Heart left ventricle (tissue), 13 donors: Measurements from ENCODE around the gene ILRUN.

ENCODE experiments used
- POLR2A ChIP-seq, 2 donors: fragments of 450-650 bp; IDR thresholded peaks; one replicate each; pipeline ENCODE4 v1.6.1; 2017; ENCODE audit warnings: antibody characterized with exemption in 2 of 2, mild to moderate bottlenecking in 2 of 2, moderate library complexity in 2 of 2
- TF ChIP-seq, protein P1 (sequence below), 12 donors: fragments of 200-600 bp; sonication (generic) in 4 of 12; IDR thresholded peaks; one replicate each; pipeline versions ENCODE4 v1.5.0 to v1.8.0; 2018 to 2022; ENCODE audit warnings: antibody characterized with exemption in 12 of 12, mild to moderate bottlenecking in 5 of 12
- donor health status: ischemic (EF 13 %, LVEDD 7.1; RV severe dilation, severe dysfunction).
- donor health status: DM: no; HTN: yes; CAD: no.
- donor health status: DM: no; HTN: no; CAD: no.
- donor health status: ischemic (EF 25% LVEDD 6.9; RV normal size, moderate dysfunction).
- donor health status: ischemic (EF 25% LVEDD 5.7; RV mildly dilated, moderate dysfunction).
- donor health status: ischemic (EF 35%, LVEDD 5.7; RV mildly dilated, moderate dysfunction).
- donor health status: nonischemic (EF 11% LVEDD 7.7; RV severe dilation, severe dysfunction).
- donor health status: DM: yes; HTN: yes; CAD: no.
- donor health status: PGD.
- donor health status: ischemic (EF 29% LVEDD 5.4; RV normal size, mild dysfunction).
- donor health status: nonischemic (EF 23%, LVEDD 6.1; RV moderate dilation, normal function).

DNA sequence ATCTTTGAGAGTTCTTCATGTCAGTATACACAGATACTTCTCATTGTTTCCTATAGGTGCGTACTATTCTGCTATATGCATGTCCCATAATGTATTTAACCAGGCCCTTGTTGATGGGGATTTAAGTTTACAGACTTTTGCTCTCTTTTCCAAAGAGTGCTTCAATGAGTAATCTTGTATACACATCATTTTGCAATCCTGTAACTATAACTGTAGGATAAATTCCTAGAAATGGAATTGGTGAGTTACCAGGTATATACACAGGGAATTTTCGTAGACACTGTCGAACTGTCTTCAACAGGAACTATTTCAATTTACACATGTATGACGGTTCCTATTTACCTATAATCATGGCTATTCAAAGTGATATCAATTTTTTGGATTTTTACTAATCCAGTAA, 45.5 kb upstream of the ILRUN start:
- TF ChIP-seq, protein P1, sequence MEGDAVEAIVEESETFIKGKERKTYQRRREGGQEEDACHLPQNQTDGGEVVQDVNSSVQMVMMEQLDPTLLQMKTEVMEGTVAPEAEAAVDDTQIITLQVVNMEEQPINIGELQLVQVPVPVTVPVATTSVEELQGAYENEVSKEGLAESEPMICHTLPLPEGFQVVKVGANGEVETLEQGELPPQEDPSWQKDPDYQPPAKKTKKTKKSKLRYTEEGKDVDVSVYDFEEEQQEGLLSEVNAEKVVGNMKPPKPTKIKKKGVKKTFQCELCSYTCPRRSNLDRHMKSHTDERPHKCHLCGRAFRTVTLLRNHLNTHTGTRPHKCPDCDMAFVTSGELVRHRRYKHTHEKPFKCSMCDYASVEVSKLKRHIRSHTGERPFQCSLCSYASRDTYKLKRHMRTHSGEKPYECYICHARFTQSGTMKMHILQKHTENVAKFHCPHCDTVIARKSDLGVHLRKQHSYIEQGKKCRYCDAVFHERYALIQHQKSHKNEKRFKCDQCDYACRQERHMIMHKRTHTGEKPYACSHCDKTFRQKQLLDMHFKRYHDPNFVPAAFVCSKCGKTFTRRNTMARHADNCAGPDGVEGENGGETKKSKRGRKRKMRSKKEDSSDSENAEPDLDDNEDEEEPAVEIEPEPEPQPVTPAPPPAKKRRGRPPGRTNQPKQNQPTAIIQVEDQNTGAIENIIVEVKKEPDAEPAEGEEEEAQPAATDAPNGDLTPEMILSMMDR (IDR thresholded peaks at IDR 0.05) = no peak
- no peak for TF ChIP-seq POLR2A (IDR thresholded peaks at IDR 0.05)
